Stimulated activated CD8-positive, alpha-beta memory T cell treated with anti-CD3 and anti-CD28 coated beads, Interleukin-12 subunit alpha, Interleukin-12 subunit beta, amount 100 ng/mL, for 1 hour (primary cell): ENCODE results near the gene PRMT3.
"Not testable (repeated sequence)": the region's sequence is repeated elsewhere in the genome, so short reads cannot be mapped to it uniquely, and the experiment has no call there.

Experiments
- DNase-seq: peaks from one replicate; pipeline ENCODE4 v3.0.0-alpha.2; 2020; ENCODE audit warnings: low read depth

Gene PRMT3

GRCh38 chr11:20374741-20375300, 12.7 kb upstream of the PRMT3 start:
- no peak for DNase-seq

- DNase-seq: no peak
Measured at GRCh38 chr11:20376162-20376730, 11.3 kb upstream of the PRMT3 start.

- DNase-seq: not testable (repeated sequence)
Measured at GRCh38 chr11:20385996-20386395, 1.5 kb upstream of the PRMT3 start.

GRCh38 chr11:20388096-20389055, 860 bp downstream of the PRMT3 start:
- DNase-seq: no peak

GRCh38 chr11:20397281-20397680, 9.8 kb downstream of the PRMT3 start:
- no peak for DNase-seq

- no peak for DNase-seq
Measured at GRCh38 chr11:20399498-20399897, 12.0 kb downstream of the PRMT3 start.

GRCh38 chr11:20403059-20403458, 15.5 kb downstream of the PRMT3 start:
- no peak for DNase-seq

GRCh38 chr11:20406484-20406883, 19.0 kb downstream of the PRMT3 start:
- DNase-seq: no peak

GRCh38 chr11:20407344-20407743, 19.8 kb downstream of the PRMT3 start:
- no peak for DNase-seq

GRCh38 chr11:20415432-20415831, 27.9 kb downstream of the PRMT3 start:
- no peak for DNase-seq

GRCh38 chr11:20417771-20418170, 30.3 kb downstream of the PRMT3 start:
- DNase-seq: no peak

GRCh38 chr11:20421946-20422345, 34.4 kb downstream of the PRMT3 start:
- DNase-seq: no peak

GRCh38 chr11:20429216-20429615, 41.7 kb downstream of the PRMT3 start:
- DNase-seq: no peak

- no peak for DNase-seq
Measured at GRCh38 chr11:20438637-20439036, 51.1 kb downstream of the PRMT3 start.

- DNase-seq: no peak
Measured at GRCh38 chr11:20443596-20443995, 56.1 kb downstream of the PRMT3 start.

- DNase-seq: no peak
Measured at GRCh38 chr11:20444535-20444934, 57.0 kb downstream of the PRMT3 start.

GRCh38 chr11:20448834-20449233, 61.3 kb downstream of the PRMT3 start:
- no peak for DNase-seq

- no peak for DNase-seq
Measured at GRCh38 chr11:20450829-20451228, 63.3 kb downstream of the PRMT3 start.

GRCh38 chr11:20451568-20451967, 64.1 kb downstream of the PRMT3 start:
- DNase-seq: no peak

GRCh38 chr11:20452585-20452984, 65.1 kb downstream of the PRMT3 start:
- no peak for DNase-seq

- no peak for DNase-seq
Measured at GRCh38 chr11:20453657-20454316, 66.3 kb downstream of the PRMT3 start.

GRCh38 chr11:20457001-20457799, 69.7 kb downstream of the PRMT3 start:
- no peak for DNase-seq
